Renal pelvis (tissue), 4 donors: ENCODE results near the gene NUFIP2. TPM values are rescaled to one million over a fixed set of nuclear protein-coding genes. Genes with fewer than 3 reads are reported as not detected.
"Not testable (repeated sequence)": the region's sequence is repeated elsewhere in the genome, so short reads cannot be mapped to it uniquely, and the experiment has no call there.

ENCODE experiments used
- DNase-seq: peaks from one replicate; pipeline ENCODE4 v3.0.0-alpha.2; 2013
- polyA plus RNA-seq, 3 donors: library from polyadenylated mRNA; unstranded; fragments of 120-200 nt; gene quantifications; one replicate each; pipeline ENCODE4 v1.2.1, GENCODE V29; 2013; ENCODE audit not compliant: insufficient read length in 3 of 3

The NUFIP2 gene
- polyA plus RNA-seq, 3 donors = 36.7 to 54.8 (median 47.7) TPM

DNA sequence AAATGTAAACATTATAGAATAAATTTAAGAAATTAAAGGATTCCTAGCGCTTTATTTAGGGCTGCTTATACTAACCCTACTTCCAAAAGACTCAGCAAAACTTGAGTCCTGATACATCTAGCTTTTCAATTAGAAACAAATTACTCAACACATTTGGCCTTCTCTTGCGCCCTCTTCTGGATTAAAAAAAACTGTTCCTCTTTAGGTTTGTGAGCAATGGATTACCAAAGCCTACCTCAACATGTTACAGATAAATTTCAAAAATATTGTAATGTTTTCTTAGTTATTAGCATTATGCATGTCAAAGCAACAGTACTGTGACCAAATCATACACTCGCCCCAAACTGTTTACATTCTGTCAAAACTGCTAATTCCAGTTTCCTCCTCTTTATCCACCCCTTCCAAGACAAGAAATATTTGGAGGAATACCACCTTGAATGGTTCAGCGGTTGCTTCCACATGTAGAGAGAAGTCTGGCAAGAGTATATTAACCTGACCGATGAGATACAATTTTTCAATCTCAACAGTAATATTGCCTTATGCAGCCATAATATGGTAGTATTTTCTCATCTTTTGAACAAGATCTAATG lies 2.7 kb downstream of the NUFIP2 start:
- DNase-seq = peak; percentile 78

DNA sequence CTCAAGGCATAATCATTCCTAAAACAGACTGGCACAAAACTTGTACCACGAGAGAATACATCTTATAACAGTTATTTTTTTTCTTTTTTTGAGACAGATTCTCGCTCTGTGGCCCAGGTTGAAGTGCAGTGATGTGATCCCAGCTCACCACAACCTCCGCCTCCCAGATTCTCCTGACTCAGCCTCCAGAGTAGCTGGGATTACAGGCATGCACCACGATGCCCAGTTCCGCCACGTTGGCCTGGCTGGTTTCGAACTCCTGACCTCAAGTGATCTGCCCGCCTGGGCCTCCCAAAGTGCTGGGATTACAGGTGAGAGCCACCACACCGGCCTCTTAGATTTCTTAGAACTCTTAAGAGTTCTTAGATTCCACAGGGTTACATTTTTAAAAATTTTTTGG lies 4.1 kb downstream of the NUFIP2 start:
- no peak for DNase-seq

- DNase-seq = no peak
Observed at GRCh38 chr17:29283961-29284360, 10.0 kb downstream of the NUFIP2 start.

DNA sequence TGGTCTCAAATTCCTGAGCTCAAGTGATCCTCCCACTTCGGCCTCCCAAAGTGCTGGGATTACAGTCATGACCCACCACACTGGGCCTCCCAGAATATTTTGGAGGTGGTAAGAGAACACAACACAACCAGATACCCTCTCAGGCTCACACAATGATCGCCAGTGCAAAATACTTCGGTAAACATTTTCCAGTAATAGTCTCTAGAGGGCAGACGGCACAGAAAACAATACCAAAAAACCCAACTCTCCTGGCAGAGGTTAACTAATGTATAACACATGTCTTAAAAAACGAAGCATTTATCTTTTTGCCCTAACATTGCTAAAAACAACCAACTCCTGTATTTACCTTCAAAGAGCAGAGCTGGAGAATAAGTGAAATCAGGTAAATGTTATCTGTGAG lies 10.5 kb downstream of the NUFIP2 start:
- DNase-seq = no peak

DNA sequence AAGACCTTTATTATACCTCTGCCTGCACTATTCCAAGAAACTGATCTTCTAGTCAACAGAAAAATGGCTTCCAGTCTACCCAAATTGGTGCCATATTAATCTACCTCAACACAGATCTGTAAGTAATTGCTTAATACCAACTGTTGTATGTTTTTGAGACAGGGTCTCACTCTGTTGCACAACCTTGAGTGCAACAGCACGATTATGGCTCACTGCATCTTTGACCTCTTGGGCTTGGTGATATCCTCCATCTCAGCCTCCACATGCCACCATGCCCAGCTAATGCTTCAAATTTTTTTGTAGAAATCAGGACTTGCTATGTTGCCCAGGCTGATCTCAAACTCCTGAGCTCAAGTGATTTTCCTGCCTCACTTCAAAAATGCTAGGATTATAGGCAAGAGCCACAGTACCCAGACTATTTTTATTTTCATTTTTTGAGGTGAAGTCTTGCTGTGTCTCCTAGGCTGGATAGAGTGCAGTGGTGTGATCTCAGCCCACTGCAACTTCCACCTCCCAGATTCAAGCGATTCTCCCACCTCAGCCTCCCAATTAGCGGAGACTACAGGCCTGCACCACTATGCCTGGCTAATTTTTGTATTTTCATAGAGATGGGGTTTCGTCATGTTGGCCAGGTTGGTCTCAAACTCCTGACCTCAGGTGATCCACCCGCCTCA lies 14.4 kb downstream of the NUFIP2 start:
- no peak for DNase-seq

DNA sequence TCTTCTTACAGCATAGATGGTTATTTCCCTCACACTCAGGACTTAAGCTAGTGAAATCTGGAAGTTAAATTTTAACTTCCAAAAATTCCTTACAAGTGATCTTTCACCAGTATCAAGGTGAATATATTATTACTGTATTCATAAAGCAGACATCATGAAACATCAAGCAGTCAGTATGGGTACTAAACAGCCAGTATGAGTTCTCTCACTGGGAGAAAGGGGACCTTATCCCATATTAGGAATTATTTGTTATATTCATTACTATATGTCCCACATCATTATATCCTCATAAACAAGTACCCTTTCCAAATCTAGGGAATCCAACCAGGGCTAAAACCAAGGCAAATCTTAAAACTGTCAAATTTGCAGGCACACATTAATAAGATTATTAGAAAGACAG lies 15.3 kb downstream of the NUFIP2 start:
- DNase-seq = no peak

DNA sequence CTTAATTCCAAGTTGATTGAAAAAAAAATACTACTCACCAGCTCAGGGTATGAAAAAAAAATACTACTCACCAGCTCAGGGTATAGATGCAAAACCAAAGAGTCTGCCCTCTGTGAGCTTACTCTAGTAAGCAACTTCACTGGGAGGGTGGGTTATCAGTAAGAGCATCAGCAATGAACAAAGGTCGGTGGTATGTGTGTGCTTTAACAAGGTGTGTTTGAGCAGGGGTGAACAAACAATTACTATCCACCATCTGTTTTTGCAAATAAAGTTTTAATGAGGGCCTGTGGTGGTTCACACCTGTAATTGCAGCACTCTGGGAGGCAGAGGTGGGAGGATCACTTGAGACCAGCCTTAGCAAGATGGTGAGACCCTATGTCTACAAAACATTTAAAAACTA lies 20.0 kb downstream of the NUFIP2 start:
- DNase-seq = no peak

DNA sequence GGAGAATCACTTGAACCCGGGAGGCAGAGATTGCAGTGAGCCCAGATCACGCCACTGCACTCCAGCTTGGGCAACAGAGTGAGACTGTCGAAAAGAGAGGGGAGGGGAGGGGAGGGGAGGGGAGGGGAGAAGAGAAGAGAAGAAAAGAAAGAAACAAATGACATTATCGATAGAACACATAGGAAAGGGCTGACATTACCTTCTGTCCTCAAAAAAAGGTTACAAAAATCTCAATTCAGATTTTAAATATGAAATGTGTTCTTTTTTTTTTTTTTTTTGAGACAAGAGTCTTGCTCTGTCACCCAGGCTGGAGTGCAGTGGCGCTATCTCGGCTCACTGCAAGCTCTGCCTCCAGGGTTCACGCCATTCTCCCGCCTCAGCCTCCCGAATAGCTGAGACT lies 22.0 kb downstream of the NUFIP2 start:
- DNase-seq = not testable (repeated sequence)

GRCh38 chr17:29263916-29264315 lies 30.0 kb downstream of the NUFIP2 start:
- DNase-seq = no peak

DNA sequence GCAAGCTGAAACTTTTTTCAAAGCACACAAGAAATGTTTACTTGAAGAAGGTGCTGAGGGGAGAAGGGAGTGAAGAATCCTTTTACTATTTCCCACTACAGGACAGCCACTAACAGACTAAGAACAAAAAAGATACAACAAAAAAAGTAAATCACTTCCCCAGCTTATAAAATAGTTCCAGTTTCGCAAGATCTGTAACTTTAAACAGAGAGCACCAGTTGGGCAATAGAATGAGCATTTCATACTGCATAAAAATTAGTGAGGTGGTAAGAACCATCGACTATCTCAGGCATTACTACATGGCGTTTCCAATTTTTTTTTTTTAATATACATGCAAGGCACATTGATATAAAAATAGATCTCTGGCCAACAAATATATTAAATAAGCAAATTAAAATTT lies 36.2 kb downstream of the NUFIP2 start:
- no peak for DNase-seq

GRCh38 chr17:29256735-29257466 lies 37.0 kb downstream of the NUFIP2 start:
- DNase-seq = no peak

DNA sequence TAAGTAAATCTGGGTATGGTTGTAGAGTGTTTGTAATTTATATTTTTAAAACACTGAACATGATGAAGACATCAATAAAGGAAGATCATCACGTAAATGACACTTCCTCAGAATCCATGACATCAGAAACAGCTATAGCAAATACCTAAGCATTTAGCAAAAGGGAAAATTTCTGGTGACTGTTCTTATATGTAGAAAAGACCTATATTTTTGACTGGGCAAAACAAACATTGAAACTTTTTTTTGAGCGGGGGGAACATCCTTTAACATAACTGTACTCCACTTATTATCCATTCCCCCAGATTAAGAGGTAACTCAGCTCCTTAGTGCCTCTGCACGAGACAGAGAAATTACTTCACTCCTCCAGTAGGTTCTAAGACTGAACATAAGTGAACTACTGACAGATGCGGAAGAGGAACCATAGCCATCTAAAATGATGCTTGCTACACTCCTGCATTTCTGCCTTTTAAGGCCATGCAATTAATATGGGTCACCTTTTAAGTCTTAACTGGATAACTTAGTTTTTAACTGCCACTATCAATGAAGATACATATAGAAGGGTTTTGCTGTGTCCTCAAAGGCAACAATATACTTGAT lies 37.9 kb downstream of the NUFIP2 start:
- DNase-seq = no peak

- no peak for DNase-seq
Observed at GRCh38 chr17:29253037-29253436, 40.9 kb downstream of the NUFIP2 start.

DNA sequence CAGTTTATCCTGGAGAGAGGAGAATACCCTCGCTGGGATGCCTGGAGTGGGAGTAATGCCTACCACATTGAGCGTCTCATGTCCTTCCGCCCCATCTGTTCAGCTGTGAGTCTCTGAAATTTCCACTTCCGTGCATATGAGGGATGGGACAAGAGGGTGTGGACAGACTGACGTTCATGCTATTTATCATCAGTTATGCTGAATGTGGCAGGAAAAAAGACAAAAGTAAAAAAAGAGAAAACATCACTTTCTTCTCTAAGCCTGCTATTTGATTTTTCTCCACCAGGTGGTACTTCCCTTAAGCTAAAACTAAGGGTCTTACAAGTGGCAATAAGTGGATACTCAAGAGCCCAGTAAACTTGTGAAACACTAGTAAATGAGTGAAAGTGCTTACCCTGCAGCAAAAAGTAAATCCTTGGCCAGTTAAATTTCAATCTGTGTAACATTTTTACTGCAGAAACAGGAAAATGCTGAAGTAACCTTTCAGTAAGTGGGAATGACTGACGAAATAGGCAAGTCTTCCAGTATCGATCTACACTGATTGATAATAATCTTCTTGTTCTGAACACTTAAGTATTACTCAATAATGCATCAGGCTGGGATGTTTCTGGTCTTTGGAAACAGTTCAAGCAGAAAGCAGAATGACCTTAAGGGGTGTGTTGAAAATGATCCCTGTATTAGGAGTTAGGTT lies 41.7 kb downstream of the NUFIP2 start:
- DNase-seq = peak; percentile 10

- no peak for DNase-seq
Observed at GRCh38 chr17:29251184-29251583, 42.8 kb downstream of the NUFIP2 start.

- DNase-seq = no peak
Observed at GRCh38 chr17:29250666-29251065, 43.3 kb downstream of the NUFIP2 start.

GRCh38 chr17:29248845-29249244 lies 45.1 kb downstream of the NUFIP2 start:
- DNase-seq = no peak

DNA sequence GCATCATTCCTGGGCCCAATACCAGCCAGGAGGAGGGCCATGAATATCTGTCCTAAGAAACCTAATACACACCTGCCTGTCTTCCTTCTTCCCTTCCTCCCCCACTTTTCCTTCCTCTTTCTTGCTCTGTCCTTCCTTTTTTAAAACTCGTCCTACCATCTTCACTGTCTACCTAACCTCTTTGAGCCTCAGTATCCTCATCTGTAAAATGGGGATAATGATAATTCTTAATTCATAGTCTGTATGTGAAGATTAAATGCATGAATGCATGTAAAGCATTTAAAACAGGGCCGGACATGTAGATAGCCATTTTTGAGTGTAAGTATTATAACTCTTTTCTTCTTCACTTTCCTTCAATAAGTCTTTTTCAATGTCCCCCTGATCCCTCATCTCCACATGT lies 46.7 kb downstream of the NUFIP2 start:
- no peak for DNase-seq

- no peak for DNase-seq
Observed at GRCh38 chr17:29246628-29247027, 47.3 kb downstream of the NUFIP2 start, which contains the start of gene CRYBA1. TSS of gene CRYBA1 (plus strand) at chr17:29246859. CDS start at chr17:29246864, 5 bp downstream.

GRCh38 chr17:29245401-29245800 lies 48.5 kb downstream of the NUFIP2 start:
- DNase-seq = no peak

- DNase-seq = no peak
Observed at GRCh38 chr17:29243792-29244191, 50.2 kb downstream of the NUFIP2 start.

GRCh38 chr17:29242790-29243189 lies 51.2 kb downstream of the NUFIP2 start:
- DNase-seq = no peak
